SU-DHL-6 (cell line): ENCODE data around the gene COL25A1.

Source experiments
- H2AFZ ChIP-seq: fragments of 200-600 bp; sonication (generic); 2 replicates; pipeline ENCODE4 v1.6.1; 2014; ENCODE audit warnings: low read depth, mild to moderate bottlenecking, moderate library complexity, mixed read lengths, antibody characterized with exemption, low read length; ENCODE audit not compliant: severe bottlenecking
- H3F3A ChIP-seq: fragments of 200-600 bp; shearing (Covaris generic); 2 replicates; pipeline ENCODE4 v1.6.0; 2016; ENCODE audit warnings: antibody characterized with exemption, mild to moderate bottlenecking; ENCODE audit not compliant: insufficient read depth
- H3K27ac ChIP-seq: fragments of 200-600 bp; sonication (generic); 2 replicates; pipeline ENCODE4 v1.5.1; 2016; ENCODE audit warnings: low read depth, mild to moderate bottlenecking, low read length, moderate library complexity, mixed read lengths
- H3K27me3 ChIP-seq: fragments of 200-600 bp; sonication (generic), shearing (Covaris generic); 2 replicates; pipeline ENCODE4 v1.6.0; 2014; ENCODE audit warnings: mild to moderate bottlenecking, low read length
- H3K36me3 ChIP-seq: fragments of 200-600 bp; sonication (generic); 2 replicates; pipeline ENCODE4 v1.6.1; 2014; ENCODE audit warnings: mild to moderate bottlenecking, low read length, mixed read lengths
- H3K4me2 ChIP-seq: fragments of 300-600, 200-600 bp; shearing (Covaris generic), sonication (generic); 2 replicates; pipeline ENCODE4 v1.6.0; 2014; ENCODE audit warnings: low read length, low read depth, mild to moderate bottlenecking; ENCODE audit not compliant: poor library complexity, severe bottlenecking
- H3K4me3 ChIP-seq: fragments of 200-600 bp; sonication (generic); 2 replicates; pipeline ENCODE4 v1.5.1; 2014; ENCODE audit warnings: antibody characterized with exemption, low read length, mild to moderate bottlenecking, mixed read lengths; ENCODE audit not compliant: insufficient read depth, poor library complexity, severe bottlenecking
- H3K79me2 ChIP-seq: fragments of 200-600 bp; sonication (generic); 2 replicates; pipeline ENCODE4 v1.6.1; 2014; ENCODE audit warnings: mild to moderate bottlenecking, low read length, moderate library complexity; ENCODE audit not compliant: insufficient read depth
- H3K9ac ChIP-seq: fragments of 200-600 bp; sonication (generic); 2 replicates; pipeline ENCODE4 v1.7.0; 2014; ENCODE audit warnings: mild to moderate bottlenecking, low read length
- H3K9me2 ChIP-seq: fragments of 200-600 bp; sonication (generic); replicated peaks from 2 replicates; pipeline ENCODE4 v1.6.1; 2014; ENCODE audit warnings: low read length; ENCODE audit not compliant: insufficient read depth
- H3K9me3 ChIP-seq: fragments of 200-600 bp; sonication (generic); 2 replicates; pipeline ENCODE4 v1.6.1; 2014; ENCODE audit warnings: low read length, mixed read lengths; ENCODE audit not compliant: insufficient read depth
- H4K20me1 ChIP-seq: fragments of 200-600 bp; sonication (generic); 2 replicates; pipeline ENCODE4 v1.6.1; 2014; ENCODE audit warnings: low read depth, mild to moderate bottlenecking, antibody characterized with exemption, low read length, moderate library complexity, mixed read lengths
- CTCF ChIP-seq: fragments of 200-600 bp; sonication (generic); IDR thresholded peaks from one replicate; pipeline ENCODE4 v1.5.1; 2017; ENCODE audit warnings: antibody characterized with exemption, mild to moderate bottlenecking, low read length, moderate library complexity; ENCODE audit not compliant: insufficient read depth, poor library complexity, severe bottlenecking
- EZH2phosphoT487 ChIP-seq: fragments of 200-600 bp; sonication (generic), shearing (Covaris generic); conservative IDR thresholded peaks from 2 replicates; pipeline ENCODE4 v1.6.1; 2018; ENCODE audit warnings: mild to moderate bottlenecking, antibody characterized with exemption, low read length, moderate library complexity, mixed read lengths

The COL25A1 gene

GRCh38 chr4:108947526-108947925 is 354.9 kb downstream of the COL25A1 start:
- no peaks in the 10 kb centered on the region for H3K9me2 ChIP-seq
- H3K4me3 ChIP-seq, result no peak overlapping the region

GRCh38 chr4:108946237-108946636 is 356.2 kb downstream of the COL25A1 start:
- H3K4me3 ChIP-seq, result no peak overlapping the region
- no peaks in the 10 kb centered on the region for H3K36me3 ChIP-seq
- H2AFZ ChIP-seq, result no peak overlapping the region
- H3K79me2 ChIP-seq, result no peaks in the 10 kb centered on the region
- no peaks in the 10 kb centered on the region for H3K9me2 ChIP-seq
- no peaks in the 10 kb centered on the region for H3F3A ChIP-seq
- no peak for TF ChIP-seq CTCF
- no peak for TF ChIP-seq EZH2phosphoT487
- no peak overlapping the region for H3K9ac ChIP-seq
- no peaks in the 10 kb centered on the region for H3K27me3 ChIP-seq
- no peaks in the 10 kb centered on the region for H3K9me3 ChIP-seq
- no peak overlapping the region for H3K27ac ChIP-seq
- H3K4me2 ChIP-seq, result no peak overlapping the region
- H4K20me1 ChIP-seq, result no peaks in the 10 kb centered on the region

More at GRCh38 chr4:108947526-108947925, 354.9 kb downstream of the COL25A1 start:
- Histone ChIP-seq H2AFZ (no peak overlapping the region), H3K27ac (no peak overlapping the region), H3K27me3 (no peaks in the 10 kb centered on the region), H4K20me1 (no peaks in the 10 kb centered on the region), H3K36me3 (no peaks in the 10 kb centered on the region), H3F3A (no peaks in the 10 kb centered on the region), H3K79me2 (no peaks in the 10 kb centered on the region), H3K4me2 (no peak overlapping the region), H3K9me3 (no peaks in the 10 kb centered on the region), H3K9ac (no peak overlapping the region)
- TF ChIP-seq EZH2phosphoT487 (no peak), CTCF (no peak)

- Histone ChIP-seq H3K27ac (no peak overlapping the region), H3K9me2 (no peaks in the 10 kb centered on the region), H3K27me3 (no peaks in the 10 kb centered on the region), H2AFZ (no peak overlapping the region), H3K4me2 (no peak overlapping the region), H3F3A (no peaks in the 10 kb centered on the region), H4K20me1 (no peaks in the 10 kb centered on the region), H3K36me3 (no peaks in the 10 kb centered on the region), H3K79me2 (no peaks in the 10 kb centered on the region), H3K4me3 (no peak overlapping the region), H3K9ac (no peak overlapping the region), H3K9me3 (no peaks in the 10 kb centered on the region)
- TF ChIP-seq EZH2phosphoT487, result no peak
Measured at GRCh38 chr4:108943976-108944591, 358.4 kb downstream of the COL25A1 start.

- H3K4me2 ChIP-seq, result no peak overlapping the region
- H4K20me1 ChIP-seq, result no peaks in the 10 kb centered on the region
- H2AFZ ChIP-seq, result no peak overlapping the region
- H3K9me2 ChIP-seq, result no peaks in the 10 kb centered on the region
- no peaks in the 10 kb centered on the region for H3K79me2 ChIP-seq
- no peaks in the 10 kb centered on the region for H3F3A ChIP-seq
- no peaks in the 10 kb centered on the region for H3K27me3 ChIP-seq
- no peaks in the 10 kb centered on the region for H3K9me3 ChIP-seq
- no peak overlapping the region for H3K9ac ChIP-seq
- no peak overlapping the region for H3K27ac ChIP-seq
- H3K4me3 ChIP-seq, result no peak overlapping the region
- TF ChIP-seq EZH2phosphoT487 (no peak), CTCF (no peak)
- no peaks in the 10 kb centered on the region for H3K36me3 ChIP-seq
Measured at GRCh38 chr4:108943371-108943770, 359.1 kb downstream of the COL25A1 start.
